Measurements from ENCODE around the gene TEX50.

- TF ChIP-seq, protein P1, sequence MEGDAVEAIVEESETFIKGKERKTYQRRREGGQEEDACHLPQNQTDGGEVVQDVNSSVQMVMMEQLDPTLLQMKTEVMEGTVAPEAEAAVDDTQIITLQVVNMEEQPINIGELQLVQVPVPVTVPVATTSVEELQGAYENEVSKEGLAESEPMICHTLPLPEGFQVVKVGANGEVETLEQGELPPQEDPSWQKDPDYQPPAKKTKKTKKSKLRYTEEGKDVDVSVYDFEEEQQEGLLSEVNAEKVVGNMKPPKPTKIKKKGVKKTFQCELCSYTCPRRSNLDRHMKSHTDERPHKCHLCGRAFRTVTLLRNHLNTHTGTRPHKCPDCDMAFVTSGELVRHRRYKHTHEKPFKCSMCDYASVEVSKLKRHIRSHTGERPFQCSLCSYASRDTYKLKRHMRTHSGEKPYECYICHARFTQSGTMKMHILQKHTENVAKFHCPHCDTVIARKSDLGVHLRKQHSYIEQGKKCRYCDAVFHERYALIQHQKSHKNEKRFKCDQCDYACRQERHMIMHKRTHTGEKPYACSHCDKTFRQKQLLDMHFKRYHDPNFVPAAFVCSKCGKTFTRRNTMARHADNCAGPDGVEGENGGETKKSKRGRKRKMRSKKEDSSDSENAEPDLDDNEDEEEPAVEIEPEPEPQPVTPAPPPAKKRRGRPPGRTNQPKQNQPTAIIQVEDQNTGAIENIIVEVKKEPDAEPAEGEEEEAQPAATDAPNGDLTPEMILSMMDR (IDR thresholded peaks at IDR 0.05) = no peak
- TF ChIP-seq POLR2A (IDR thresholded peaks at IDR 0.05) = no peak
These were observed 44.6 kb upstream of the TEX50 start for GRCh38 chr1:173590557-173590956.

All from uterus (tissue), 2 donors.